SH-SY5Y (cell line): ENCODE results near the gene MAP2K6.

Experiments
- GATA2 ChIP-seq: IDR thresholded peaks from 2 replicates; pipeline ENCODE4 v1.6.1; 2011; ENCODE audit warnings: mild to moderate bottlenecking, low read depth, low read length
- GATA3 ChIP-seq: IDR thresholded peaks from 2 replicates; pipeline ENCODE4 v1.6.1; 2011; ENCODE audit warnings: low read depth, mild to moderate bottlenecking, low read length, moderate library complexity

Gene MAP2K6

GRCh38 chr17:69485251-69485661 is 70.8 kb downstream of the MAP2K6 start:
- TF ChIP-seq GATA2 (no peak), GATA3 (no peak)

- no peak for TF ChIP-seq GATA3
- TF ChIP-seq GATA2 = no peak
These were observed 71.6 kb downstream of the MAP2K6 start for GRCh38 chr17:69485901-69486643.

- TF ChIP-seq GATA2 (no peak), GATA3 (no peak)
These were observed 72.5 kb downstream of the MAP2K6 start for GRCh38 chr17:69486779-69487637.

GRCh38 chr17:69489313-69489712 is 74.8 kb downstream of the MAP2K6 start:
- TF ChIP-seq GATA3 (no peak), GATA2 (no peak)

- no peak for TF ChIP-seq GATA2
- TF ChIP-seq GATA3 = no peak
These were observed 78.0 kb downstream of the MAP2K6 start for GRCh38 chr17:69492410-69493071.

- TF ChIP-seq GATA2 = no peak
- TF ChIP-seq GATA3 = no peak
These were observed 81.3 kb downstream of the MAP2K6 start for GRCh38 chr17:69495787-69496186.

GRCh38 chr17:69497161-69497560 is 82.7 kb downstream of the MAP2K6 start:
- TF ChIP-seq GATA2 = no peak
- TF ChIP-seq GATA3 = no peak

- TF ChIP-seq GATA2 (no peak), GATA3 (no peak)
These were observed 84.8 kb downstream of the MAP2K6 start for GRCh38 chr17:69499318-69499717.

- TF ChIP-seq GATA2 = no peak
- no peak for TF ChIP-seq GATA3
These were observed 86.5 kb downstream of the MAP2K6 start for GRCh38 chr17:69500911-69501429.

- no peak for TF ChIP-seq GATA3
- TF ChIP-seq GATA2 = no peak
These were observed 87.3 kb downstream of the MAP2K6 start for GRCh38 chr17:69501591-69502468.

GRCh38 chr17:69503711-69504110 is 89.2 kb downstream of the MAP2K6 start:
- TF ChIP-seq GATA2 (no peak), GATA3 (no peak)

- TF ChIP-seq GATA2 = no peak
- no peak for TF ChIP-seq GATA3
These were observed 91.2 kb downstream of the MAP2K6 start for GRCh38 chr17:69505740-69506139.

GRCh38 chr17:69506489-69506888 is 92.0 kb downstream of the MAP2K6 start:
- TF ChIP-seq GATA3 = no peak
- TF ChIP-seq GATA2 = no peak
